Measurements from ENCODE around the gene SNAP47.

DNA sequence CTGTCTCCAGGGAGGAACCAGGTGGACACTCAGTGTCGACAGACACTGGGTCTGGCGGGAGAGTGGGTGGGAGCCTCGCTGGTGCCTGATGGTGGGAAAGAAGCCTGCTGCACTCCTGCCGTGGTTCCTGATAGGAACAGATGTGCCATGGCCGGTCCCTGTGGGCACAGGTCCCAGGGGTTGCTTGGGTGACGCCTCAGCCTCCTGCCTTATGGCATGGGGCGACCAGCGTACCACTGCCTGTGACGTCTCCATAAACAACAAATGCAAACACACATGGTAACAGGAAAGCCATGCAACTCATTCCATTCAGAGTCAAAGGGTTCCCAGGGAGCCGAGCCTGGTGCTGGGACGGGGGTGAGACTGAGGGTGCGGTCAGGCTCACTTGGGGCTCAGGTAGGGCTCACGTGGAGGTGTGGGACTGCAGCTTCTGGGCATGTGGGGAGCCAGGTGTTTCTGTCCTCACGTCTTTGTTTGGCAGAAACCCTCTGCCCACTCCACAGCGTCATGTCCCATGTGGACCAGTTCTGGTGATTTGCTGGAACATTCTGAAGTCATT is 34.8 kb downstream of the SNAP47 start:
- TF ChIP-seq, protein P1, sequence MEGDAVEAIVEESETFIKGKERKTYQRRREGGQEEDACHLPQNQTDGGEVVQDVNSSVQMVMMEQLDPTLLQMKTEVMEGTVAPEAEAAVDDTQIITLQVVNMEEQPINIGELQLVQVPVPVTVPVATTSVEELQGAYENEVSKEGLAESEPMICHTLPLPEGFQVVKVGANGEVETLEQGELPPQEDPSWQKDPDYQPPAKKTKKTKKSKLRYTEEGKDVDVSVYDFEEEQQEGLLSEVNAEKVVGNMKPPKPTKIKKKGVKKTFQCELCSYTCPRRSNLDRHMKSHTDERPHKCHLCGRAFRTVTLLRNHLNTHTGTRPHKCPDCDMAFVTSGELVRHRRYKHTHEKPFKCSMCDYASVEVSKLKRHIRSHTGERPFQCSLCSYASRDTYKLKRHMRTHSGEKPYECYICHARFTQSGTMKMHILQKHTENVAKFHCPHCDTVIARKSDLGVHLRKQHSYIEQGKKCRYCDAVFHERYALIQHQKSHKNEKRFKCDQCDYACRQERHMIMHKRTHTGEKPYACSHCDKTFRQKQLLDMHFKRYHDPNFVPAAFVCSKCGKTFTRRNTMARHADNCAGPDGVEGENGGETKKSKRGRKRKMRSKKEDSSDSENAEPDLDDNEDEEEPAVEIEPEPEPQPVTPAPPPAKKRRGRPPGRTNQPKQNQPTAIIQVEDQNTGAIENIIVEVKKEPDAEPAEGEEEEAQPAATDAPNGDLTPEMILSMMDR (IDR thresholded peaks at IDR 0.05; ENCODE audit: insufficient read depth, low read length), result no peak
- TF ChIP-seq, protein P2, sequence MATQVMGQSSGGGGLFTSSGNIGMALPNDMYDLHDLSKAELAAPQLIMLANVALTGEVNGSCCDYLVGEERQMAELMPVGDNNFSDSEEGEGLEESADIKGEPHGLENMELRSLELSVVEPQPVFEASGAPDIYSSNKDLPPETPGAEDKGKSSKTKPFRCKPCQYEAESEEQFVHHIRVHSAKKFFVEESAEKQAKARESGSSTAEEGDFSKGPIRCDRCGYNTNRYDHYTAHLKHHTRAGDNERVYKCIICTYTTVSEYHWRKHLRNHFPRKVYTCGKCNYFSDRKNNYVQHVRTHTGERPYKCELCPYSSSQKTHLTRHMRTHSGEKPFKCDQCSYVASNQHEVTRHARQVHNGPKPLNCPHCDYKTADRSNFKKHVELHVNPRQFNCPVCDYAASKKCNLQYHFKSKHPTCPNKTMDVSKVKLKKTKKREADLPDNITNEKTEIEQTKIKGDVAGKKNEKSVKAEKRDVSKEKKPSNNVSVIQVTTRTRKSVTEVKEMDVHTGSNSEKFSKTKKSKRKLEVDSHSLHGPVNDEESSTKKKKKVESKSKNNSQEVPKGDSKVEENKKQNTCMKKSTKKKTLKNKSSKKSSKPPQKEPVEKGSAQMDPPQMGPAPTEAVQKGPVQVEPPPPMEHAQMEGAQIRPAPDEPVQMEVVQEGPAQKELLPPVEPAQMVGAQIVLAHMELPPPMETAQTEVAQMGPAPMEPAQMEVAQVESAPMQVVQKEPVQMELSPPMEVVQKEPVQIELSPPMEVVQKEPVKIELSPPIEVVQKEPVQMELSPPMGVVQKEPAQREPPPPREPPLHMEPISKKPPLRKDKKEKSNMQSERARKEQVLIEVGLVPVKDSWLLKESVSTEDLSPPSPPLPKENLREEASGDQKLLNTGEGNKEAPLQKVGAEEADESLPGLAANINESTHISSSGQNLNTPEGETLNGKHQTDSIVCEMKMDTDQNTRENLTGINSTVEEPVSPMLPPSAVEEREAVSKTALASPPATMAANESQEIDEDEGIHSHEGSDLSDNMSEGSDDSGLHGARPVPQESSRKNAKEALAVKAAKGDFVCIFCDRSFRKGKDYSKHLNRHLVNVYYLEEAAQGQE (IDR thresholded peaks at IDR 0.05; ENCODE audit: insufficient replicate concordance, low read depth), result no peak

Data from HL-60 (cell line).